DND-41 (cell line): Measurements from ENCODE around the gene KIRREL3.
A peak's percentile ranks its signal among the peaks of the same experiment; 100 is the strongest.

Experiments
- CTCF ChIP-seq: IDR thresholded peaks from 2 replicates; pipeline ENCODE4 v1.5.1; 2012; ENCODE audit warnings: borderline replicate concordance, low read length, moderate library complexity, mild to moderate bottlenecking; ENCODE audit not compliant: poor library complexity, severe bottlenecking; ENCODE audit errors: extremely low read depth
- EZH2 ChIP-seq: IDR thresholded peaks from 3 replicates; pipeline ENCODE4 v1.6.1; 2012; ENCODE audit warnings: borderline replicate concordance, low read depth, mild to moderate bottlenecking, moderate library complexity, low read length, inconsistent platforms; ENCODE audit not compliant: severe bottlenecking

GRCh38 chr11:126969865-126970479, 30.6 kb downstream of the KIRREL3 start:
- peak; percentile 58 for TF ChIP-seq CTCF
- no peak for TF ChIP-seq EZH2
